Astrocyte (in vitro differentiated cells and primary cell): Measurements from ENCODE around the gene SORL1. TPM values are rescaled to one million over a fixed set of nuclear protein-coding genes. Genes with fewer than 3 reads are reported as not detected.

Experiments used
- DNase-seq: peaks from one replicate; pipeline ENCODE4 v3.0.0-alpha.2; 2010; ENCODE audit warnings: low read depth
- FAIRE-seq: peaks from 2 replicates; lab custom pipeline; 2011; peaks lifted over from hg19 to GRCh38; lab: Jason Lieb, UNC
- H2AFZ ChIP-seq: 2 replicates; pipeline ENCODE4 v1.6.0; 2012; ENCODE audit warnings: low read depth, low read length, inconsistent platforms
- H3K27ac ChIP-seq: 2 replicates; pipeline ENCODE4 v1.5.1; 2011; ENCODE audit warnings: low read depth, low read length, inconsistent platforms
- H3K27me3 ChIP-seq: 2 replicates; pipeline ENCODE4 v1.6.0; 2011; ENCODE audit warnings: low read length, inconsistent platforms; ENCODE audit not compliant: insufficient read depth
- H3K36me3 ChIP-seq: 2 replicates; pipeline ENCODE4 v1.5.1; 2011; ENCODE audit warnings: low read length, inconsistent platforms; ENCODE audit not compliant: insufficient read depth
- H3K4me1 ChIP-seq: 2 replicates; pipeline ENCODE4 v1.5.1; 2011; ENCODE audit warnings: low read length, inconsistent platforms; ENCODE audit not compliant: insufficient read depth
- H3K4me2 ChIP-seq: 2 replicates; pipeline ENCODE4 v1.6.0; 2012; ENCODE audit warnings: low read length, inconsistent platforms
- H3K4me3 ChIP-seq: 2 replicates; pipeline ENCODE4 v1.5.1; 2011; ENCODE audit warnings: low read depth, mild to moderate bottlenecking, low read length, inconsistent platforms; ENCODE audit not compliant: insufficient read depth
- H3K79me2 ChIP-seq: 2 replicates; pipeline ENCODE4 v1.6.0; 2012; ENCODE audit warnings: mild to moderate bottlenecking, low read length, inconsistent platforms; ENCODE audit not compliant: insufficient read depth
- H3K9ac ChIP-seq: 2 replicates; pipeline ENCODE4 v1.6.0; 2012; ENCODE audit warnings: mild to moderate bottlenecking, low read length, inconsistent platforms
- H3K9me3 ChIP-seq: 2 replicates; pipeline ENCODE4 v1.5.1; 2012; ENCODE audit warnings: low read depth, mild to moderate bottlenecking, low read length, inconsistent platforms; ENCODE audit not compliant: insufficient read depth
- H4K20me1 ChIP-seq: 2 replicates; pipeline ENCODE4 v1.6.0; 2012; ENCODE audit warnings: low read length, inconsistent platforms; ENCODE audit not compliant: insufficient read depth
- H3K27ac Mint-ChIP-seq: one replicate; pipeline ENCODE4 v1.8.0; 2021; ENCODE audit warnings: mild to moderate bottlenecking, mixed read lengths; ENCODE audit not compliant: unreplicated experiment
- H3K27me3 Mint-ChIP-seq: one replicate; pipeline ENCODE4 v1.8.0; 2021; ENCODE audit warnings: low read depth, mixed read lengths; ENCODE audit not compliant: unreplicated experiment
- H3K36me3 Mint-ChIP-seq: one replicate; pipeline ENCODE4 v1.8.0; 2021; ENCODE audit warnings: low read depth, mixed read lengths; ENCODE audit not compliant: unreplicated experiment
- H3K4me1 Mint-ChIP-seq: one replicate; pipeline ENCODE4 v1.8.0; 2021; ENCODE audit warnings: low read depth, mixed read lengths; ENCODE audit not compliant: unreplicated experiment
- H3K4me3 Mint-ChIP-seq: one replicate; pipeline ENCODE4 v1.8.0; 2021; ENCODE audit warnings: mild to moderate bottlenecking, moderate library complexity, mixed read lengths; ENCODE audit not compliant: unreplicated experiment
- H3K9me3 Mint-ChIP-seq: one replicate; pipeline ENCODE4 v1.8.0; 2021; ENCODE audit warnings: mild to moderate bottlenecking, mixed read lengths; ENCODE audit not compliant: unreplicated experiment
- EZH2 ChIP-seq: IDR thresholded peaks from 2 replicates; pipeline ENCODE4 v1.6.1; 2012; ENCODE audit warnings: mild to moderate bottlenecking, low read length, inconsistent platforms; ENCODE audit not compliant: insufficient read depth
- total RNA-seq: library from RNA; stranded (reverse); gene quantifications from 2 replicates; pipeline ENCODE4 v1.2.1, GENCODE V29; 2021
- TF ChIP-seq, protein P1 (sequence below): IDR thresholded peaks from 2 replicates; pipeline ENCODE4 v1.5.1; 2011; ENCODE audit warnings: low read depth, mild to moderate bottlenecking, inconsistent platforms, low read length, moderate library complexity; ENCODE audit not compliant: insufficient read depth

Gene SORL1
- total RNA-seq, 1 donor from 2014 or later, result 4.1 TPM

DNA sequence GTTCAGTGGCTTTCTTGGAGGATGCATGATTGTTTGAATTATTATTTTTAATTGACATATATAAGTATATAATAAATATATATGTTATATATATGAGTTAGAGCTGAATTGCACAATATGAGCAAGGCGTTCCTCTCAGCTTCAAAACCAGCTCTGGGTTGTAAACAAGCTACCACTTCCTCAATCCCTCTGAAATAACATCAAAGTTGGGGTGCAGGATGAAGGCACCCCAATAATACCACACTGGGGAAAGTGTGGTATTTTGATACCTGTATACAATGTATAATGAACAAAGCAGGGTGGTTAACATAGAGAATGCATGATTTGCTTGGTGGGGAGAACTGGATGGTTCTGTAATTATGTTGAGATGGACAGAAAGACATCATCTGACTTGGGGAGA, 1.7 kb upstream of the SORL1 start:
- Mint-ChIP-seq H3K4me3 (no peak overlapping the region), H3K4me1 (peaks cover 3% of the 10 kb centered on the region), H3K9me3 (no peaks in the 10 kb centered on the region), H3K36me3 (no peaks in the 10 kb centered on the region), H3K27me3 (peaks cover 23% of the 10 kb centered on the region), H3K27ac (no peak overlapping the region)
- Histone ChIP-seq H3K9me3 (no peaks in the 10 kb centered on the region), H2AFZ (no peak overlapping the region), H3K4me3 (no peak overlapping the region), H4K20me1 (no peaks in the 10 kb centered on the region), H3K9ac (no peak overlapping the region), H3K4me2 (no peak overlapping the region), H3K27me3 (peaks cover 40% of the 10 kb centered on the region), H3K4me1 (peaks cover 9% of the 10 kb centered on the region), H3K79me2 (no peaks in the 10 kb centered on the region), H3K36me3 (no peaks in the 10 kb centered on the region), H3K27ac (no peak overlapping the region)
- TF ChIP-seq, protein P1, sequence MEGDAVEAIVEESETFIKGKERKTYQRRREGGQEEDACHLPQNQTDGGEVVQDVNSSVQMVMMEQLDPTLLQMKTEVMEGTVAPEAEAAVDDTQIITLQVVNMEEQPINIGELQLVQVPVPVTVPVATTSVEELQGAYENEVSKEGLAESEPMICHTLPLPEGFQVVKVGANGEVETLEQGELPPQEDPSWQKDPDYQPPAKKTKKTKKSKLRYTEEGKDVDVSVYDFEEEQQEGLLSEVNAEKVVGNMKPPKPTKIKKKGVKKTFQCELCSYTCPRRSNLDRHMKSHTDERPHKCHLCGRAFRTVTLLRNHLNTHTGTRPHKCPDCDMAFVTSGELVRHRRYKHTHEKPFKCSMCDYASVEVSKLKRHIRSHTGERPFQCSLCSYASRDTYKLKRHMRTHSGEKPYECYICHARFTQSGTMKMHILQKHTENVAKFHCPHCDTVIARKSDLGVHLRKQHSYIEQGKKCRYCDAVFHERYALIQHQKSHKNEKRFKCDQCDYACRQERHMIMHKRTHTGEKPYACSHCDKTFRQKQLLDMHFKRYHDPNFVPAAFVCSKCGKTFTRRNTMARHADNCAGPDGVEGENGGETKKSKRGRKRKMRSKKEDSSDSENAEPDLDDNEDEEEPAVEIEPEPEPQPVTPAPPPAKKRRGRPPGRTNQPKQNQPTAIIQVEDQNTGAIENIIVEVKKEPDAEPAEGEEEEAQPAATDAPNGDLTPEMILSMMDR, result no peak
- no peak for TF ChIP-seq EZH2
- no peak for DNase-seq
- FAIRE-seq, result no peak

DNA sequence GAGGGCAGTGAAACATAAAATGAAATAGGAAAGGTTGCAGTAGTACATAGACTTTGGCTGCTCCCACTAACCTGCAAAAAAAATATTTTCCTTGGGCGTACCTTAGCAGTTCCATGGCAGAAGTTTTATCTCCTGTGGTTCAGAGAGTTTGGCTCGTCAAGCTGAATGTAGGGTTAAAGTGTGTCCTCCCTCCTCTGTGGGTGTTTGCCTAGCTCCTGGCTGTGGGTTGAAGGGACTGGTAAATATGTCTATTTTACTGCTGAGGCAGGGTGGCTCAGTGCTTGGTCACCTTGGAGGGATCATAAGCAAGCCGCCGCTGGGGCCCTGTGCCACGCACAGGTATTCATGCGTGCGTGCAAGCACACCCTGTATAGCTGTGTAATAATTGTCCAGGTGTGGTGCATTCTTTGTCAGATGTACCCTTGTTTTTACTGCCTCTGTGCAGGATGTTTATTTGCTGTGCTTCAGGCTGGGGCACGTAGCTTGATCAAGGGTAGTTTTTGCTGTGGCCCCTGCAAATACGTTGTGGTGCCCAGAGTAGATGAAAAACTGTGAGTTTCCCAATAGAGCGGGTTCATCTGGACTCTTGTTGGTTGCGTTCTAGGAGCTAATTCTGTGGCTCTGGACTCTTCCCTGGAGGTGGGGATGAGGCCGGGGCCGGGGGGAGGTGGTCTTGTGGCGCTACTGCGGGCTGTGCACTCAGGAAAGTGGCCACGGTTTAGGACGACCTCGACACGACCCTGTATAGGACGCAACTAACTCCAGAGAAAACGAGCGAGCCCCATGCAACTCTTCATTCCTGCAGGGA, 732 bp upstream of the SORL1 start:
- Histone ChIP-seq H2AFZ (peak overlapping the region; percentile 78), H4K20me1 (no peaks in the 10 kb centered on the region), H3K4me1 (peaks cover 9% of the 10 kb centered on the region), H3K4me3 (peak overlapping the region; percentile 58), H3K27me3 (peaks cover 40% of the 10 kb centered on the region), H3K27ac (no peak overlapping the region), H3K4me2 (peak overlapping the region; percentile 90), H3K79me2 (no peaks in the 10 kb centered on the region), H3K36me3 (no peaks in the 10 kb centered on the region), H3K9me3 (no peaks in the 10 kb centered on the region), H3K9ac (peak overlapping the region; percentile 55)
- Mint-ChIP-seq H3K27me3 (peaks cover 23% of the 10 kb centered on the region), H3K9me3 (no peaks in the 10 kb centered on the region), H3K4me3 (peak overlapping the region; percentile 82), H3K27ac (no peak overlapping the region), H3K36me3 (no peaks in the 10 kb centered on the region), H3K4me1 (peaks cover 3% of the 10 kb centered on the region)
- FAIRE-seq (no peak), DNase-seq (no peak)
- TF ChIP-seq, protein P1, result no peak
- TF ChIP-seq EZH2, result no peak

DNA sequence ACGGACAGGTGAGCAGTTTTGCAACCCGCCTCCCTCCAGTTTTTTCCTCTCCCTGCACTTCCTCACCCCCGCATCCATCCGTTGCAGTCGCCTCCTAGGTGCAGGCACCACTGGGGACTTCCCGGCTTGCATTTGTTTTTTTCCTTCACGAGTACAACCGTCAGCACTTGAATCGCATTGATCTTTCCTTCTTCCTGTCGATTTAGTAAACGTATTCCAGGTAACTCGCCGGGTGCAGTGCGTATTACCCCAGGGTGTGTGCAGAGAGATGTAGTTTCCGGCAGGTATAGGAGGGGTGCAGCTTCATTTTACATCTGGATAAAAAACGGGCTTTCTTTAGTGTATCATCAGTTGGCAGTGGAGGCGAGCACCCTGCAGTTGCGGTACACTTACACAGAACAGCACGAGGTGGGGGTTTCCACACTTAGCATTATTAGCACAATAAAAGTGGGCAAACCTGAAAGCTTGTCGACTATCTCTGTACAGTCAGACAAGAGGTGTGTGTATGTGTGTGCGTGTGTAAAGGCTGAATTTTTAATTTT, 566 bp downstream of the SORL1 start, which contains the start of gene SORL1-AS1:
TSS of gene SORL1-AS1 (minus strand) at position 359 of the 542 bp plus-strand sequence.
- H3K27me3 Mint-ChIP-seq, result peaks cover 23% of the 10 kb centered on the region
- DNase-seq (no peak), FAIRE-seq (no peak)
- TF ChIP-seq, protein P1, result no peak
- peak; percentile 53 for TF ChIP-seq EZH2
- Histone ChIP-seq H2AFZ (peak within 1 kb of the TSS; percentile 93), H3K27me3 (peaks cover 42% of the 10 kb centered on the region), H3K27ac (no peak within 1 kb of the TSS), H3K79me2 (no peaks in the 10 kb centered on the region), H3K4me1 (peaks cover 9% of the 10 kb centered on the region), H3K9ac (peak within 1 kb of the TSS; percentile 55), H3K4me3 (peak within 1 kb of the TSS; percentile 58), H3K9me3 (no peaks in the 10 kb centered on the region), H3K36me3 (no peaks in the 10 kb centered on the region), H3K4me2 (peak within 1 kb of the TSS; percentile 90), H4K20me1 (no peaks in the 10 kb centered on the region)
- H3K4me1 Mint-ChIP-seq, result peaks cover 3% of the 10 kb centered on the region
- H3K9me3 Mint-ChIP-seq, result no peaks in the 10 kb centered on the region
- peak within 1 kb of the TSS; percentile 82 for H3K27ac Mint-ChIP-seq
- peak within 1 kb of the TSS; percentile 95 for H3K4me3 Mint-ChIP-seq
- H3K36me3 Mint-ChIP-seq, result no peaks in the 10 kb centered on the region
